ENCODE data around the gene CRTAC1. TPM values are rescaled to one million over a fixed set of nuclear protein-coding genes. Genes with fewer than 3 reads are reported as not detected.

CRTAC1 gene
- total RNA-seq, 2 donors from 2014 or later: 0.43 to 1.5 TPM

DNA sequence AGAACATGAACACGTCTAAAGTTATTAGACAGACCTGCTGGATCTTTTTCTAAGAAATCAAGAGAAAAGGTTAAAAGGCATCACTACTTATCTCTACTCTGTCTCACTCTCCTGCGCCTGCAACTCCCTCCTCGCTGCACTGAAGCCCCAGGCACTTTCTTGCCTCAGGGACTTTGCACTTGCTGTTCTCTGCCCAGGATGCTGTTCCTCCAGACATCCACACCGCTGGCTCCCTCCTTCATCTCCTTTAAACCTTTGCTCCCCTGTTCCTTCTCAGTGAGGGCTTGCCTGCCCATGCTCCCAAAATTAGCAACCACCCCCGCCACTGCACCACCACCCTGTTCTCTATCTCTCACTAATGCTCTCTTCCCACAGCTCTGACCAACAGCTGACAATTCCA, 93.4 kb downstream of the CRTAC1 start:
- DNase-seq (no peak), ATAC-seq (no peak)
- intact Hi-C loops (cut with DNase I, micrococcal nuclease): no loop called here

GRCh38 chr10:97936126-97936525, 94.3 kb downstream of the CRTAC1 start:
- intact Hi-C loops (cut with DNase I, micrococcal nuclease): no loop called here
- DNase-seq: no peak
- no peak for ATAC-seq

DNA sequence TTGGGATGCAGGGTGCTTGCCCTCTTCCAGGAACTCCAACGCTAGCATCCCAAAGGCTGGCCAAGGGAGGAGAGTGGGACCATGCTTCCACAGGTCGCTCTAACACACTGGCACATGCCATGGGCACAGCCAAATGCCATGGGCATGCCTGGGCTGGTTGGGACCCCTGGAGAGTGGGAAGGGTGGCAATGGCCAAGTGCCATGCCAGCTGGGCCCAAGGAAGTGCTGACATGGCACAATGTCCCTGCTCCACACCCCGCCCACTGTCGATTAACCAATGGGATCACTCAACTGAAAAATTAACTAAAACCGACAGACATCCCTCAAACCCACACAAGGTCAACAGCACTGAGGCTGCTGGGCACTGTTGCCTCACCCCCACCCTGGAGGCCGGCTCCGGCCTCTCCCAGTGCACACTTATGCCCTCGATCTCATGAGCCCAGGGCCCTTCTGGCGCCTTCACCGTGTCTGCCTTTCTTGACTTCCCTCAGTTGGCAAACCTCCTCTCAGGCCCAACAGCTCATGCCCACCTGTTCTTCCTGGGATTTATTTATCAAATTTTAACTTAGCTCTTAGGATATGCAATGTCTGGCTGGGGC, 97.4 kb downstream of the CRTAC1 start:
- intact Hi-C loops (cut with DNase I, micrococcal nuclease): no loop called here
- ATAC-seq: no peak
- no peak for DNase-seq

DNA sequence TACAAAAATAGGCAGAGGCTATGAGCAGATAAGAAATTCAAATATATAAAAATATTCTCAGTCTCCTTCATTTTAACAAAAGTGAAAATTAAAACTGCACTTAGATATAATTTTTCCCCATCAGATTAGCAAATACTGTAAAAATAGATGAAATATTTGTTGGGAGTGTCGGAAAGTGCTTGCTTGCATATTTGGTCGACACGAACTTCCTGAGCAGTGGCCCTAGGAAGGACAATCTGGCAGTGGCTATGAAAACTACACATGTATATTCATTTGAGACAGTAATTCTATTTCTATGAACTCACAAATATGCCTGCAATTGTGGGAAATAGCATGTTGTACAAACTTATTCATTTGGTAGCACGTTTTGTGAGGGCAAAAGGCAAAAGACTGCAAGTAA, 99.4 kb downstream of the CRTAC1 start:
- DNase-seq (no peak), ATAC-seq (no peak)
- intact Hi-C loops (cut with DNase I, micrococcal nuclease): no loop called here

- ATAC-seq (no peak), DNase-seq (no peak)
- intact Hi-C loops (cut with DNase I, micrococcal nuclease): no loop called here
These were observed 101.5 kb downstream of the CRTAC1 start for GRCh38 chr10:97928897-97929296.

DNA sequence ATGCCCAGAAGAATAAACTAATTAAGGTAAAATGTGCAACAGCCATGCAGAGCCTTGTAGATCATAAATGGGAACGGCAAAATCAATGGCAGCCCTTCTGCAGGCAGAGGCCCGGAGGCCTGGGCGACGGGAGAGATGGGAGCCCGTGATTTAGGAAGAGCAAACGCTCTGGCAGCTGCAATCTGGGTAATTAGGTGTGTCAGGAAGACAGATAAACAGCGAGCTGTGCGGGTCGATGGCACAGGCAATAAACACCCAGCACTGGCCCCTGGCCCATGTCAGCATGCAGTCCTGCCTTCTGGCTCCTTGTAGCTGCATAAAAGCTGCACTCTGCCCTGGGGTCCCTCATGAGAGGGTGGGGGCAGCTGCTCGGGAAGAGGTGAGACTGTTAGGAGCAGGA, 102.8 kb downstream of the CRTAC1 start:
- ATAC-seq (no peak), DNase-seq (no peak)
- intact Hi-C loops (cut with DNase I, micrococcal nuclease): no loop called here

DNA sequence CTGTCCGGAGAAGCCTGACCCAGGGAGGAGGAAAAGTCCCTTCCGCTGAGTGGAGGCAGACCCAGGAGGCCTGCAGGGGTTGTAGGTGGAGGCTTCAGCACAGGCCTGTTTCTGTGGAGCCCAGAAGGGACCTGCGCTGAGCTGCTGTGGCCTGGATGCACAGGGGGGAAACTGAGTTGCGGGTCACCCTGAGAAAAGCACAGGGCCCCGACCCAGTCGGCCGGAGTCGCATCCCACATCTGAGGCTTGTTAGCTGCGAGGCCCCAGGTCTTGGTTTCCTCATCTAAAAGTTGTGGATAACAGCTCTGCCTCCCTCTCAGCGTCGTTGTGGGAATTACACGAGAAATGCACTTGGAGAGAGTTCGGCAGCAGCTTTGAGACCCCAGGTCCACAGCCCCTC, 104.4 kb downstream of the CRTAC1 start:
- intact Hi-C loops (cut with DNase I, micrococcal nuclease): no loop called here
- no peak for ATAC-seq
- no peak for DNase-seq

DNA sequence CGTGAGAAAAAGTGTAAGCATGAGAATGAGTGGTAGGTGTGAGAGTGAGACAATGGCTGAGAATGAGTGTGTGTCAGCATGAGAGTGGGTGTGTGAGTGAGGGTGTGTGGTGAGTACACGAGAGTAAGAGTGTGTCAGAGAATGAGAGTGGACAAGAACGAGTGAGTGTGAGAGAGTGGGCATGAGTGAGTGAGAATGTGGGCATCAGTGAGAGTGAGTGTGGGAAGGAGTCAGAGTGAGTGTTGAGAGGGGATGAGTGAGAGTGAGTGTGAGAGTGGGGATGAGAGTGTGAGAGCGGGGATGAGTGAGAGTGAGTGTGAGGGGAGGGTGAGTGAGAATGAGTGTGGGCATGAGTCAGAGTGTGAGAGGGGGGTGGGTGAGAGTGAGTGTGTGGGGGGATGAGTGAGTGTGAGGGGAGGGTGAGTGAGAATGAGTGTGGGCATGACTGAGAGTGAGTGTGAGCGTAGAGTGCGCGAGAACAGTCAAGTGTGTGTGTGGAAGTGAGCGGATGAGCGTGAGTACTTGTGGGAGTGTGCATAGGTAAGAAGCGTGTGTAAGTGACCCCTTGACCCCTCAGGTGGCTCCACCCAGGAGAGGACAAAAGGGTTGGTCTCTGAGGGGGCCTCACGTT, 105.0 kb downstream of the CRTAC1 start:
- intact Hi-C loops (cut with DNase I, micrococcal nuclease): no loop called here
- ATAC-seq (no peak), DNase-seq (no peak)

DNA sequence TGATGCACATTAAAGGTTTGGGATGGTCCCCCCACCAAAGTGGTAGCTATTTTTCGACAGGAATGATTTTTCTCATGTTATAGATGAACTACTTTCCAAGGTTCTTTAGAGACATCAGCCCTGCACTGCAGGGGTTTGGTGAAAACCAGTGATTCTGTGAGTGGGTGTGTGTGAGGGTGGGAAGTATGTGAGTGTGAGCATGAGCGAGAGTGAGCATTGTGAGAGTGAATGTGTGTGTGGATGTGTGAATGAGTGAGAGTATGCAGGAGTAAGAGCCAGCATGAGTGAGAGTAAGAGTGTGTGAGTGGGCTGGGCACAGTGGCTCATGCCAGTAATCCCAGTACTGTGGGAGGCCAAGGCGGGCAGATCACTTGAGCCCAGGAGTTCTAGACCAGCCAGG, 105.7 kb downstream of the CRTAC1 start:
- no peak for DNase-seq
- intact Hi-C loops (cut with DNase I, micrococcal nuclease): no loop called here
- ATAC-seq: no peak

GRCh38 chr10:97923476-97923875, 106.9 kb downstream of the CRTAC1 start:
- ATAC-seq (no peak), DNase-seq (no peak)
- intact Hi-C loops (cut with DNase I, micrococcal nuclease): no loop called here

DNA sequence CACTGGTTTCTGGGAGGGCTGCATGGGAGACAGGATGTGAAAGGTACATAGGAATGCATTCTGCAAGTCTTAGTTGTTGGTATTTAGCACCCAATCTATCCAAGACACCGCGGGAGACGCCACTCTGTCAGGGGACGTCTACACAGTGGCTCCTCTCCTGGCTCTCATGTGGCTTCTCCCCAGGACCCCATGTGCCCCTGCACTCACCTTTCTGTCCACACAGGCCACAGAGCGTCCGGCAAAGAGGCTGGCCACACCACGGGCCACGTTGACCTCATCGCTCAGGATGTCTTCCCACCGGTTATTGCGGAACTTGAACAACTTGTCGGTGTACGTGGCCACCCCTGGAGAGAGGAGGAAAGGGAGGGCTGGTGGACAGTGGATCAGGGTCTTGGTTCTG, 107.4 kb downstream of the CRTAC1 start:
- ATAC-seq (no peak), DNase-seq (no peak)
- intact Hi-C loops (cut with DNase I, micrococcal nuclease): no loop called here

DNA sequence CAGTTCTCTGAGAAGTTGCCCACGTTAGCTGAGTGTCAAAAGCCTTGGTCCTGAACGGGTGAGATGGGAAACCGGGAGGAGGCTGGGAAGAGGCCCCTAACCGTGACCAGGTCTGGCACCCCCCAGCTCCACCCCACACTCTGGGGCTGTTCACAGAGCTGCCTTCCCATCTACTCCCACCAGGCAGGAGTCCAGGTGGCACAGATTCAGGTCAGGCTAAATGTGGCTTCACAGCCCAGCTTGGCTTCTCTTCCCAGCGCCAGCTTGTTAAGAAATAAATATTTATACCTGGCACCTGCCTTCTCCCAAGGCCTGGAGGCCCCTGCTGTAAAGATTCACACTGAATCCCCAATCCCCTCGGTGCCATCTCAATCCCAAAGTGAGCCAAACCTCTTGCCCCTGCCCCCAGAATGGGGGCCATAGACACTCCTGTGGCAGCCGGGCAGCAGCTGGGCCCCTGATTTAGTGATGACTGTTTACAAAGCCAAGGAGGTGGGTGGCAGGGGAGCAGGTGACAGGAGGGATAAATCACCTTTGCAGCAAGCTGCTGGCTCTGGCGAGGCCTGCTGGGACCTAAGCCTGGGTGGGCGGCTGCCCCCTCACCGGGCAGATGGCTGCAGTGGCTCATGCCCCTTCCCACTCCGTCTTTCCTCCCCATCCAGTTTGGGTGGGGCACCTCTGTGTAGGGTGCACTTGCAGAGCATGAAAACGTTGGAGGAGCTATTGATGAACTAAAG, 108.2 kb downstream of the CRTAC1 start:
- intact Hi-C loops (cut with DNase I, micrococcal nuclease): no loop called here
- ATAC-seq (no peak), DNase-seq (no peak)

DNA sequence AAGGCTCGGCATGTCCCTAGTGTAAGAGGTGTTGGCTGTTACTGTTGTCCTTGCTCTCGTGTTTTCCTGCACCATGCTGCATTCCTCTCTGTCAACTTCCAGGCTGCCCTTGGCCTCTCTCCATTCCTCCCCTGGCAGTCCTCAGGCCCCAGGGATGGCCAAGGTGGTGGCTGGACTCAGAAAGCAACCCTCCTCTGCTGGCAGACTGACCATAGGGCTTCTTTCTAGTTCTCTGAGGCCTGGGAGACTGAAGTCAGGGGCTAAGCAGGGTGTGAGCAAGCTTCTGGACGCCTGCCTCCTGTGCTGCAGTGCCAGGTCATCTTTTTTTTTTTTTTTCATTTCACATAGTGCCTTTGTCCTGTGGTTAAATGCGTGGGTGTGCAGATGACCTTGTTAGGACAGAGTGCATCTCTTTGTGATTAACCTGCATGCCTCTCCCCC, 108.8 kb downstream of the CRTAC1 start:
- intact Hi-C loops (cut with DNase I, micrococcal nuclease): no loop called here
- ATAC-seq: no peak
- no peak for DNase-seq

DNA sequence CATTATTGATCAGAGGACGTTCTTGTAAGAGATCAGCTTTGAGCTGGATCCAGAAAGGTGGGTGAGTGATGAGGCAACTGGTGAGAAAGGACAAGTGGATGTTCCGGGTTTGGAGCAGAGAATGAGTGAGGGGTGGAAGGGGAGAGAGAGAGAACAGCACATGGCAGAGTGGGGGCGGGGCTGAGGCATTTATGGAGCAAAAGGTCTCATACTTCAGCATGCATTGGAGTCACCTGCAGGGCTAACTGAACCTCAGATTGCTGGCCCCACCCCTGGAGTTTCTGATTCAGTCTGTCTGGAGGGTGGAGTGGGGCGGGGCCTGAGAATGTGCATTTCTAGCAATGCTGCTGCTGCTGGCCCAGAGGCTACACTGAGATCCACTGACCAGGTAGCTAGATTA, 109.6 kb downstream of the CRTAC1 start:
- intact Hi-C loops (cut with DNase I, micrococcal nuclease): no loop called here
- no peak for DNase-seq
- no peak for ATAC-seq

DNA sequence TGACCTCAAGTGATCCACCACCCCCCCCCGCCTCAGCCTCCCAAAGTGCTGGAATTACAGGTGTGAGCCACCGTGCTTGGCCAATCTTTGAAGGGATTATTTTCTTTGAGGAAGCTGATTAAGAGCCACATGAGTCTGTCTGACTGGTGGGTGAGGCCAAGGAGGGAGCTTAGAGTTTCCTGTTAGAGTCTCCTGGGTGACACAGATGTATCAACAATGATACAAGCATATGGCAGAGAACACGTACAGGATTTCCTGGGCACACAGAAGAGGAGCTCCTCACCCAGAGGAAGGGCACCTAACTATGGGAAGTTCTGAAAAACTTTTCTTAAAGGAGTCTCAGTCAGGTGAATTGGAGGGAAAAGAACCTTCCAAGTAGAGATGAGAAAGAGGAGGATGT, 111.4 kb downstream of the CRTAC1 start:
- no peak for ATAC-seq
- intact Hi-C loops (cut with DNase I, micrococcal nuclease): loop anchor here in 1 of 2 donors (10.0 kb wide), 1 partner anchor 126 kb away; no protein-coding TSS in a partner anchor
- DNase-seq: no peak

GRCh38 chr10:97916586-97916985, 113.8 kb downstream of the CRTAC1 start:
- DNase-seq: no peak
- no peak for ATAC-seq
- intact Hi-C loops (cut with DNase I, micrococcal nuclease): loop anchor here in 1 of 2 donors (10.0 kb wide), 1 partner anchor 128 kb away; no protein-coding TSS in a partner anchor

- intact Hi-C loops (cut with DNase I, micrococcal nuclease): loop anchor here in 1 of 2 donors (10.0 kb wide), 1 partner anchor 129 kb away; no protein-coding TSS in a partner anchor
- DNase-seq (no peak), ATAC-seq (no peak)
These were observed 114.9 kb downstream of the CRTAC1 start for GRCh38 chr10:97915346-97916131.

DNA sequence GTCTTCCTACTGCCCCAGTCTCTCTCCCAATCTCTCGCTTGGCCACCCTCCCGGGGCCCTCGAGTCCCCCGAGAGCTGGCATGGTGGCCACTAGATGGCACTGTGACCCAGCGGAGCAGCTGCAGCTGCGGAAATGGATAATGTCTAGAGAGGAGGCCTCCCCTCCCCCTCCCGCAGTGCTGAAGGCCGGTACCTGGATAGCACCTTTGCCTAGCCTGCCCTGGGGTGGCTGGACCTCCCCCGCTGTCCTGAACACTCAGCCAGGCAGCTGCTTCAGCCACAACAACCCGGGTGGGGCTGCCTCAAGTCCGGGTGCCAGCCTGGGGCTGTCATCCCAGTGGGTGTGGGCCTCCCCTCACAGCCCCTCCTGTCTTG, 115.6 kb downstream of the CRTAC1 start:
- intact Hi-C loops (cut with DNase I, micrococcal nuclease): loop anchor here (5.0 to 10.0 kb wide), 2 partner anchors 127 to 130 kb away; no protein-coding TSS in a partner anchor
- ATAC-seq: peak; percentile 98
- peak; percentile 63 to 90 for DNase-seq

GRCh38 chr10:97914171-97914836, 116.1 kb downstream of the CRTAC1 start:
- peak; percentile 32 for ATAC-seq
- intact Hi-C loops (cut with DNase I, micrococcal nuclease): loop anchor here (5.0 to 10.0 kb wide), 2 partner anchors 128 to 130 kb away; no protein-coding TSS in a partner anchor
- no peak for DNase-seq
